Heart right ventricle (tissue), 16 donors: ENCODE results near the gene SLC25A33. TPM values are rescaled to one million over a fixed set of nuclear protein-coding genes. Genes with fewer than 3 reads are reported as not detected.

Experiments used
- ATAC-seq, 8 donors: fragments of 200-7000 bp; cut with Tn5 transposase; one replicate each; pipeline ENCODE4 v1.9.1; 2020; ENCODE audit warnings: mild to moderate bottlenecking in 8 of 8, moderate library complexity in 8 of 8, moderate number of reproducible peaks in 1 of 8
- DNase-seq, 2 donors: peaks; one replicate each; pipeline ENCODE4 v3.0.0-alpha.2; 2020
- H3K27ac ChIP-seq, 10 donors: fragments of 200-600 bp; sonication (generic) in 2 of 10; one replicate each; pipeline versions ENCODE4 v1.5.0 to v1.8.0; 2020 to 2022; ENCODE audit warnings: mild to moderate bottlenecking in 3 of 10
- H3K27me3 ChIP-seq, 7 donors: fragments of 200-600 bp; one replicate each; pipeline ENCODE4 v1.8.0; 2021 to 2022; ENCODE audit warnings: mild to moderate bottlenecking in 2 of 7
- H3K36me3 ChIP-seq, 9 donors: fragments of 200-600 bp; sonication (generic) in 1 of 9; one replicate each; pipeline versions ENCODE4 v1.5.0 to v1.8.0; 2020 to 2022; ENCODE audit warnings: mild to moderate bottlenecking in 2 of 9
- H3K4me1 ChIP-seq, 9 donors: fragments of 200-600 bp; sonication (generic) in 1 of 9; one replicate each; pipeline versions ENCODE4 v1.5.0 to v1.8.0; 2020 to 2022; ENCODE audit warnings: mild to moderate bottlenecking in 4 of 9
- H3K4me3 ChIP-seq, 10 donors: fragments of 200-600 bp; sonication (generic) in 2 of 10; one replicate each; pipeline versions ENCODE4 v1.5.0 to v1.8.0; 2020 to 2022; ENCODE audit warnings: mild to moderate bottlenecking in 7 of 10, moderate library complexity in 2 of 10
- H3K9me3 ChIP-seq, 11 donors: fragments of 200-600 bp in 10 of 11; sonication (generic) in 2 of 11; one replicate each; pipeline versions ENCODE4 v1.5.0 to v1.8.0; 2013 to 2022; ENCODE audit warnings: mild to moderate bottlenecking in 2 of 11, control low read depth in 1 of 11, moderate library complexity in 1 of 11
- WGBS, 2 donors: extraction: QIAGEN DNeasy Blood & Tissue Kit; methylation state at CpG; one replicate each; pipeline ENCODE4 v1.1.7; 2013; ENCODE audit warnings: inconsistent platforms in 1 of 2; 5-methylcytosine and 5-hydroxymethylcytosine counted together
- intact Hi-C, 10 donors: fragments of 100-400 bp; cut with DNase I; formaldehyde crosslinking; loops; one replicate each; pipeline versions ENCODE4 v1.11.1 to v1.14.2; 2022
- polyA plus RNA-seq, 2 donors: library from polyadenylated mRNA; stranded (reverse); fragments of 200-250 nt; gene quantifications; one replicate each; pipeline ENCODE4 v1.2.3, GENCODE V29; 2013
- total RNA-seq, 10 donors: library from RNA; stranded (reverse); fragmentation: NEBNext Ultra II Directional in 3 of 10; extraction: Animal tissue kit (Norgen Biotek cat#: 25700) in 3 of 10; gene quantifications; one replicate each; pipeline versions ENCODE4 v1.2.1 to v1.2.4, GENCODE V29; 2021 to 2023
- TF ChIP-seq, protein P1 (sequence below), 9 donors: fragments of 200-600 bp; sonication (generic) in 2 of 9; IDR thresholded peaks; one replicate each; pipeline versions ENCODE4 v1.5.0 to v1.8.0; 2021 to 2022; ENCODE audit warnings: antibody characterized with exemption in 9 of 9, mild to moderate bottlenecking in 5 of 9, moderate library complexity in 1 of 9
- donor health status: Arrhythmogenic right ventricular cardiomyopathy.
- donor health status: ischemic (EF 13 %, LVEDD 7.1; RV severe dilation, severe dysfunction).
- donor health status: healthy with polysubstance abuse.
- donor health status: DM: no; HTN: yes; CAD: no.
- donor health status: DM: no; HTN: no; CAD: no.
- donor health status: ischemic (EF 25% LVEDD 6.9; RV normal size, moderate dysfunction).
- donor health status: ischemic (EF 25% LVEDD 5.7; RV mildly dilated, moderate dysfunction).
- donor health status: healthy.
- donor health status: DM: yes; HTN: yes; CAD: no.
- donor health status: Ischemic cardiomyopathy.
- donor health status: ischemic (EF 35%, LVEDD 5.7; RV mildly dilated, moderate dysfunction).
- donor health status: nonischemic (EF 11% LVEDD 7.7; RV severe dilation, severe dysfunction).
- donor health status: DM: yes; HTN: yes; CAD: no.
- donor health status: PGD.
- donor health status: ischemic (EF 29% LVEDD 5.4; RV normal size, mild dysfunction).
- donor health status: nonischemic (EF 23%, LVEDD 6.1; RV moderate dilation, normal function).

SLC25A33 gene
- total and polyA plus RNA-seq, 12 donors = 2.8 to 7.7 (median 5.4) TPM

GRCh38 chr1:9597361-9598315, 58.4 kb downstream of the SLC25A33 start:
- Histone ChIP-seq H3K27ac (no peak overlapping the region), H3K9me3 (no peaks in the 10 kb centered on the region), H3K4me3 (no peak overlapping the region), H3K36me3 (peaks cover 0 to 60% (median 34%) of the 10 kb centered on the region in 9 donors), H3K4me1 (peaks cover 20 to 43% (median 30%) of the 10 kb centered on the region in 9 donors), H3K27me3 (no peaks in the 10 kb centered on the region)
- TF ChIP-seq, protein P1, sequence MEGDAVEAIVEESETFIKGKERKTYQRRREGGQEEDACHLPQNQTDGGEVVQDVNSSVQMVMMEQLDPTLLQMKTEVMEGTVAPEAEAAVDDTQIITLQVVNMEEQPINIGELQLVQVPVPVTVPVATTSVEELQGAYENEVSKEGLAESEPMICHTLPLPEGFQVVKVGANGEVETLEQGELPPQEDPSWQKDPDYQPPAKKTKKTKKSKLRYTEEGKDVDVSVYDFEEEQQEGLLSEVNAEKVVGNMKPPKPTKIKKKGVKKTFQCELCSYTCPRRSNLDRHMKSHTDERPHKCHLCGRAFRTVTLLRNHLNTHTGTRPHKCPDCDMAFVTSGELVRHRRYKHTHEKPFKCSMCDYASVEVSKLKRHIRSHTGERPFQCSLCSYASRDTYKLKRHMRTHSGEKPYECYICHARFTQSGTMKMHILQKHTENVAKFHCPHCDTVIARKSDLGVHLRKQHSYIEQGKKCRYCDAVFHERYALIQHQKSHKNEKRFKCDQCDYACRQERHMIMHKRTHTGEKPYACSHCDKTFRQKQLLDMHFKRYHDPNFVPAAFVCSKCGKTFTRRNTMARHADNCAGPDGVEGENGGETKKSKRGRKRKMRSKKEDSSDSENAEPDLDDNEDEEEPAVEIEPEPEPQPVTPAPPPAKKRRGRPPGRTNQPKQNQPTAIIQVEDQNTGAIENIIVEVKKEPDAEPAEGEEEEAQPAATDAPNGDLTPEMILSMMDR (IDR thresholded peaks at IDR 0.05) = no peak
- 90 to 92% methylated on average over 14 of the region's 14 CpGs for WGBS, 2 donors
- ATAC-seq (no peak), DNase-seq (no peak)
- intact Hi-C loops = no loop called here

- WGBS, 2 donors = 93% methylated on average over 18 of the region's 18 CpGs
- H3K4me1 ChIP-seq = peaks cover 14 to 37% (median 23%) of the 10 kb centered on the region in 9 donors
Measured at GRCh38 chr1:9598316-9598700, 59.0 kb downstream of the SLC25A33 start.

GRCh38 chr1:9599741-9600140, 60.5 kb downstream of the SLC25A33 start:
- Histone ChIP-seq H3K4me3 (no peak overlapping the region), H3K4me1 (peaks cover 7 to 22% (median 14%) of the 10 kb centered on the region in 9 donors), H3K27me3 (no peaks in the 10 kb centered on the region), H3K9me3 (no peaks in the 10 kb centered on the region), H3K27ac (no peak overlapping the region), H3K36me3 (peaks cover 0 to 80% (median 36%) of the 10 kb centered on the region in 9 donors)
- DNase-seq (no peak), ATAC-seq (no peak)
- WGBS, 2 donors = 96 to 97% methylated on average over 10 of the region's 10 CpGs
- intact Hi-C loops = no loop called here
- TF ChIP-seq, protein P1 (IDR thresholded peaks at IDR 0.05) = no peak

More at GRCh38 chr1:9598316-9598700, 59.0 kb downstream of the SLC25A33 start:
- Histone ChIP-seq H3K36me3 (peaks cover 0 to 67% (median 36%) of the 10 kb centered on the region in 9 donors), H3K27me3 (no peaks in the 10 kb centered on the region), H3K27ac (no peak overlapping the region), H3K4me3 (no peak overlapping the region), H3K9me3 (no peaks in the 10 kb centered on the region)
- intact Hi-C loops = no loop called here
- ATAC-seq (no peak), DNase-seq (no peak)
- TF ChIP-seq, protein P1 (IDR thresholded peaks at IDR 0.05) = no peak

DNA sequence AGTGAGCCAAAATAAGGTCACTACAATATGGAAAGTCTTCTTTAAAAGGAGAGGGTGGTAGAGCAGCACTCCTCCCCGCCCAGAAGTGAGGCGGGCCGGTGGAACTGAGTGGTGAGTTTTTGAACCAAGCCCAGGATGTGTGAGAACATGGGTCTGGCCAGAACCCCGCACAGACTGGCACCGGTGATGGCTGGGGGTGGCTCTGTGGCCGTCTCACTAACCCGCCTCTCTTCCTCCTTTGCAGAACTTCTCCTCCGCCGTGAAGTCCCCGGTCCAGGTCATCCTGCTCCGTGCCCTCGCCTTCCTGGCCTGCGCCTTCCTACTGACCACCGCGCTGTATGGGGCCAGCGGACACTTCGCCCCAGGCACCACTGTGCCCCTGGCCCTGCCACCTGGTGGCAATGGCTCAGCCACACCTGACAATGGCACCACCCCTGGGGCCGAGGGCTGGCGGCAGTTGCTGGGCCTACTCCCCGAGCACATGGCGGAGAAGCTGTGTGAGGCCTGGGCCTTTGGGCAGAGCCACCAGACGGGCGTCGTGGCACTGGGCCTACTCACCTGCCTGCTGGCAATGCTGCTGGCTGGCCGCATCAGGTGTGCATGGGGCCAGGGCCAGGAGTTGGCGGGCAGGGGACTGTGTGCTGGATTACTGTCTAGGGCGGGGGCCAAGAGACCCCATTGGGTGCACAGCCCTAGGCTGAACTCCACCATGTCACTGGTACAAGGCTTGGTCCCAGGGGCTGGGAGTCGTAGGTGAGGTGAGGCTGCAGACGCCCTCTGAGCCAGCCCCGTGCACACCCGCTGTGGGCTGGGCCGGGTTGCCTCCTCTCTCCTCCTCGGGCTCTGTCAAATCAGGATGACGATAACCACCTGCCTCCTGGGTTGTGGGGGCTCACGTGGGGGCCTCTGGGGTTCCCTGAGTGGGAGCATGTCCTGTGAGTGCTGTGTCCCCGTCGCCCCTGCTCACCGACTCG, 61.9 kb downstream of the SLC25A33 start:
- peaks cover 0 to 91% (median 36%) of the 10 kb centered on the region in 9 donors for H3K36me3 ChIP-seq
- intact Hi-C loops = no loop called here
- ATAC-seq = no peak

More for the DNA sequence above, 61.9 kb downstream of the SLC25A33 start:
- DNase-seq = no peak
- TF ChIP-seq, protein P1 (IDR thresholded peaks at IDR 0.05) = no peak
- no peaks in the 10 kb centered on the region for H3K27me3 ChIP-seq
- 94 to 95% methylated on average over 39 of the region's 39 CpGs for WGBS, 2 donors
- H3K4me1 ChIP-seq = peaks cover 3 to 12% (median 8%) of the 10 kb centered on the region in 9 donors
- H3K9me3 ChIP-seq = no peaks in the 10 kb centered on the region
- H3K4me3 ChIP-seq = no peak overlapping the region
- no peak overlapping the region for H3K27ac ChIP-seq
